ENCODE measurements around the gene BCAR1. TPM values are rescaled to one million over a fixed set of nuclear protein-coding genes. Genes with fewer than 3 reads are reported as not detected.

The BCAR1 gene
- total RNA-seq, 1 experiment from 2014 or later = 58.6 TPM

GRCh38 chr16:75195811-75196790, 55.3 kb downstream of the BCAR1 start:
- CTCF ChIA-PET = interaction anchor here (0.5 to 6.2 kb wide), 4 partner anchors 38 to 319 kb away, joined by 3 to 117 read pairs (median 8); no protein-coding TSS in a partner anchor
- DNase-seq (ENCODE audit: unreplicated experiment) = no peak
- intact Hi-C loops (cut with micrococcal nuclease) = no loop called here
- BruUV-seq (replicated peaks) = no TSS peak
- H3K9me3 Mint-ChIP-seq (ENCODE audit: unreplicated experiment) = no peaks in the 10 kb centered on the region
- POLR2A ChIA-PET = no interaction called here
- no peaks in the 10 kb centered on the region for H3K36me3 Mint-ChIP-seq (ENCODE audit: insufficient read depth, unreplicated experiment)
- TF ChIP-seq, protein P1, sequence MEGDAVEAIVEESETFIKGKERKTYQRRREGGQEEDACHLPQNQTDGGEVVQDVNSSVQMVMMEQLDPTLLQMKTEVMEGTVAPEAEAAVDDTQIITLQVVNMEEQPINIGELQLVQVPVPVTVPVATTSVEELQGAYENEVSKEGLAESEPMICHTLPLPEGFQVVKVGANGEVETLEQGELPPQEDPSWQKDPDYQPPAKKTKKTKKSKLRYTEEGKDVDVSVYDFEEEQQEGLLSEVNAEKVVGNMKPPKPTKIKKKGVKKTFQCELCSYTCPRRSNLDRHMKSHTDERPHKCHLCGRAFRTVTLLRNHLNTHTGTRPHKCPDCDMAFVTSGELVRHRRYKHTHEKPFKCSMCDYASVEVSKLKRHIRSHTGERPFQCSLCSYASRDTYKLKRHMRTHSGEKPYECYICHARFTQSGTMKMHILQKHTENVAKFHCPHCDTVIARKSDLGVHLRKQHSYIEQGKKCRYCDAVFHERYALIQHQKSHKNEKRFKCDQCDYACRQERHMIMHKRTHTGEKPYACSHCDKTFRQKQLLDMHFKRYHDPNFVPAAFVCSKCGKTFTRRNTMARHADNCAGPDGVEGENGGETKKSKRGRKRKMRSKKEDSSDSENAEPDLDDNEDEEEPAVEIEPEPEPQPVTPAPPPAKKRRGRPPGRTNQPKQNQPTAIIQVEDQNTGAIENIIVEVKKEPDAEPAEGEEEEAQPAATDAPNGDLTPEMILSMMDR (IDR thresholded peaks at IDR 0.05; ENCODE audit: unreplicated experiment) = no peak
- H3K27ac Mint-ChIP-seq (ENCODE audit: low read depth, unreplicated experiment) = no peak overlapping the region
- peaks cover 8% of the 10 kb centered on the region for H3K4me1 Mint-ChIP-seq (ENCODE audit: insufficient read depth, unreplicated experiment)
- H3K4me3 Mint-ChIP-seq (ENCODE audit: unreplicated experiment) = no peak overlapping the region
- H3K27me3 Mint-ChIP-seq (ENCODE audit: insufficient read depth, unreplicated experiment) = peaks cover 23% of the 10 kb centered on the region

DNA sequence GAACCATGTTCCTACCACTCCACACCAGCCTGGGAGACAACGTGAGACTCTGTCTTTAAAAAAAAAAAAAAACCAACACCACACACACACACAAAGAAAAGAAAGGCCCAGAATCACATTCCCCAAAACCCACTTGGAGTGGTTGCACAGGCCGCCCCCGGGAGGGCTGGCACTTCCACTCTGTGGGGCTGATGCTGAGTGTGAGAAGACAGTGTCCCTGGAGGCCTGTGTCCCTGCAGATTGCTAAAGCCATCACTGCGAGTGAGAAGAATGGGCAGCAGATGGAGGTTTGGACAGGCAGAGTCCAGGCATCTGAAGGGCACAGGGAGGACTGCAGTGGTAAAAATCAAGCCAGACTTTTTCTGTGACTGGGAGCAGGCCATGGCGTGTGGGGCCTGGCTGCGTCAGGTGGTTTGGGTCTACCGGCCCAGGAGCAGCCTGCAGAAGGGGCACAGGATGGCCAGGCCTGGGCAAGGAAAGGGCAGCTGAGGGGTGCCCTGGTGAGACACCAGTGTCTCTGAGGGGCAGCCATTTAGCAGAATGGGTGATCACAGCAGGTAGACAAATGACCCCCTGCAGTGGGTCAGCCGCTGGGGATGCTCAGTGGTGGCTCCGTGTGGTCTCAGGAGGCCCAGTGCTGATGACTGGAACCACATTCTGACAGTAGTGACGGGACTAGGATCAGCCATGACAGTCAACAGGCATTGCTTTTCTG, 57.5 kb downstream of the BCAR1 start:
- no TSS peak for BruUV-seq (replicated peaks)

DNA sequence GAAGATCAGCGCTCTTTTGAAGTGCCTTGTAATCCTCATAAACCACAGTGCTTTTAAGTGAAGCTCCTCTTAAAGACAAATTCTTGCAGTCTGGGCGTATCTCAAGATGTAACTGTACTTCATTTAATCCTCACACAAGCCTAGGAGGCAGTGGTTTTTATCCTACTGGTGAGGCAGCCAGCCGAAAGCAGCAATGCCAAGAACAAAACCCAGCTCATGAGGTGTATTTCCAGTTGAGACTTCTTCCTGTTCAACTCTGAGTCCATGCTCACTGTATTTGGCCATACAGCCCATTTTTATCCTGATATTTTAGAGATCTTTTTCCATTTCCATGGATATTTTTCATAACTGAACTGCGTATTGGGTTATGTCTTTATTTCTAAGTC, 58.2 kb downstream of the BCAR1 start:
- H3K4me3 Mint-ChIP-seq (ENCODE audit: unreplicated experiment) = no peak overlapping the region
- ChIA-PET POLR2A (no interaction called here), CTCF (interaction anchor here (0.8 kb wide), 1 partner anchor 14 kb away, joined by 3 read pairs; the partner anchor contains the start of gene CTRB2)
- intact Hi-C loops (cut with micrococcal nuclease) = no loop called here
- H3K36me3 Mint-ChIP-seq (ENCODE audit: insufficient read depth, unreplicated experiment) = no peaks in the 10 kb centered on the region
- no peaks in the 10 kb centered on the region for H3K9me3 Mint-ChIP-seq (ENCODE audit: unreplicated experiment)
- H3K4me1 Mint-ChIP-seq (ENCODE audit: insufficient read depth, unreplicated experiment) = peaks cover 8% of the 10 kb centered on the region
- H3K27me3 Mint-ChIP-seq (ENCODE audit: insufficient read depth, unreplicated experiment) = peaks cover 23% of the 10 kb centered on the region
- H3K27ac Mint-ChIP-seq (ENCODE audit: low read depth, unreplicated experiment) = no peak overlapping the region
- BruUV-seq (replicated peaks) = no TSS peak
- TF ChIP-seq, protein P1 (IDR thresholded peaks at IDR 0.05; ENCODE audit: unreplicated experiment) = no peak
- DNase-seq (ENCODE audit: unreplicated experiment) = no peak

More for the DNA sequence above, 57.5 kb downstream of the BCAR1 start:
- CTCF ChIA-PET = interaction anchor here (0.8 kb wide), 1 partner anchor 13 kb away, joined by 3 read pairs; the partner anchor contains the start of gene CTRB2
- Mint-ChIP-seq H3K27me3 (ENCODE audit: insufficient read depth, unreplicated experiment) (peaks cover 23% of the 10 kb centered on the region), H3K4me1 (ENCODE audit: insufficient read depth, unreplicated experiment) (peaks cover 8% of the 10 kb centered on the region), H3K27ac (ENCODE audit: low read depth, unreplicated experiment) (no peak overlapping the region), H3K9me3 (ENCODE audit: unreplicated experiment) (no peaks in the 10 kb centered on the region), H3K4me3 (ENCODE audit: unreplicated experiment) (no peak overlapping the region), H3K36me3 (ENCODE audit: insufficient read depth, unreplicated experiment) (no peaks in the 10 kb centered on the region)
- intact Hi-C loops (cut with micrococcal nuclease) = no loop called here
- TF ChIP-seq, protein P1 (IDR thresholded peaks at IDR 0.05; ENCODE audit: unreplicated experiment) = no peak
- POLR2A ChIA-PET = no interaction called here
- no peak for DNase-seq (ENCODE audit: unreplicated experiment)

All from MCF 10A (cell line).